Body of pancreas (tissue), 4 donors: ENCODE results near the gene ASCL4.

Experiments used
- POLR2A ChIP-seq, 3 donors: fragments of 450-650 bp; IDR thresholded peaks; one replicate each; pipeline ENCODE4 v1.6.1; 2016; ENCODE audit warnings: antibody characterized with exemption in 3 of 3, mild to moderate bottlenecking in 2 of 3
- TF ChIP-seq, protein P1 (sequence below), 7 experiments: fragments of 450-650 bp in 4 of 7; fragments of 200-600 bp in 3 of 7; sonication (generic) in 3 of 7; IDR thresholded peaks; one replicate each; pipeline ENCODE4 v1.5.1; 2016 to 2019; ENCODE audit warnings: antibody characterized with exemption in 7 of 7

DNA sequence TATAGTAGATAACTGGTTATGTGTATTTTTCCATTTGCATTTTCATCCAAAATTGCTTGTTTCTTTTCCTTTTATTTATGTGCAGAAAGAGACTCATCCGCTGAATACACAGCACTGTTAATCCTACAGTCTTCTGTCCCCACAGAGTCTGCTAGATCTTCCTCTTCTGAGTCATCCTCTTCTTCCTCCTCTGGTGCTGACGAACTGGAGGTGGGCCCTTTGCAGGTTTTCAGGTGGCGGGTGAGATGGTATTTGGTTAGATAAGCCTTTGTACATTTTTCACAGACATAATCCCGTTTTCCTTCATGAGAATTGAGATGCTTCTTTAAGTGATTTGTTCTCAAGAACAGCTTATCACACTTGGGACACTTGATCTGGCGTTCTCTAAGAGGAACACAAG lies 40.4 kb upstream of the ASCL4 start:
- TF ChIP-seq, protein P1, sequence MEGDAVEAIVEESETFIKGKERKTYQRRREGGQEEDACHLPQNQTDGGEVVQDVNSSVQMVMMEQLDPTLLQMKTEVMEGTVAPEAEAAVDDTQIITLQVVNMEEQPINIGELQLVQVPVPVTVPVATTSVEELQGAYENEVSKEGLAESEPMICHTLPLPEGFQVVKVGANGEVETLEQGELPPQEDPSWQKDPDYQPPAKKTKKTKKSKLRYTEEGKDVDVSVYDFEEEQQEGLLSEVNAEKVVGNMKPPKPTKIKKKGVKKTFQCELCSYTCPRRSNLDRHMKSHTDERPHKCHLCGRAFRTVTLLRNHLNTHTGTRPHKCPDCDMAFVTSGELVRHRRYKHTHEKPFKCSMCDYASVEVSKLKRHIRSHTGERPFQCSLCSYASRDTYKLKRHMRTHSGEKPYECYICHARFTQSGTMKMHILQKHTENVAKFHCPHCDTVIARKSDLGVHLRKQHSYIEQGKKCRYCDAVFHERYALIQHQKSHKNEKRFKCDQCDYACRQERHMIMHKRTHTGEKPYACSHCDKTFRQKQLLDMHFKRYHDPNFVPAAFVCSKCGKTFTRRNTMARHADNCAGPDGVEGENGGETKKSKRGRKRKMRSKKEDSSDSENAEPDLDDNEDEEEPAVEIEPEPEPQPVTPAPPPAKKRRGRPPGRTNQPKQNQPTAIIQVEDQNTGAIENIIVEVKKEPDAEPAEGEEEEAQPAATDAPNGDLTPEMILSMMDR (IDR thresholded peaks at IDR 0.05): no peak
- no peak for TF ChIP-seq POLR2A (IDR thresholded peaks at IDR 0.05)
